Body of pancreas (tissue), 4 donors: ENCODE data around the gene SCN2B.

Source experiments
- POLR2A ChIP-seq, 3 donors: fragments of 450-650 bp; IDR thresholded peaks; one replicate each; pipeline ENCODE4 v1.6.1; 2016; ENCODE audit warnings: antibody characterized with exemption in 3 of 3, mild to moderate bottlenecking in 2 of 3
- TF ChIP-seq, protein P1 (sequence below), 7 experiments: fragments of 450-650 bp in 4 of 7; fragments of 200-600 bp in 3 of 7; sonication (generic) in 3 of 7; IDR thresholded peaks; one replicate each; pipeline ENCODE4 v1.5.1; 2016 to 2019; ENCODE audit warnings: antibody characterized with exemption in 7 of 7

DNA sequence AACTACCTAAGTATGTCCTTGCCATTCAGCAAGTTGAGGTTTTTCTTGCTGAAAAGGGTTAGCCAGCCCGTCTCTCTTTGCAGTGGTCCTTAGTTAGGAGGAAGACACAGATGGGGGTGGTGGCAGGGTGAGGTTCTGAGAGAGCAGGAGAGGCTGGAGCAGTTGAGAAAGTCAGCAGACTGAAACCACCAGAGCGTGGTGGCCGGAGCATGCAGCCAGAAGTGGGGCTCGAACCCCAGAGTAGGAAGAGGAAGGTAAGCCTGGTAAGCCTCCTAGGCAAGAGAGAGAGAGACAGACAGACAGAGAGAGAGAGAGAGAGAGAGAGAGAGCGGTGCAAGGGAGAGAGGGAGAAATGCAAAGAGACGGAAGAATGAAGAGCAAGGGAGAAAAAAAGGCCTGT, 14.7 kb downstream of the SCN2B start:
- TF ChIP-seq, protein P1, sequence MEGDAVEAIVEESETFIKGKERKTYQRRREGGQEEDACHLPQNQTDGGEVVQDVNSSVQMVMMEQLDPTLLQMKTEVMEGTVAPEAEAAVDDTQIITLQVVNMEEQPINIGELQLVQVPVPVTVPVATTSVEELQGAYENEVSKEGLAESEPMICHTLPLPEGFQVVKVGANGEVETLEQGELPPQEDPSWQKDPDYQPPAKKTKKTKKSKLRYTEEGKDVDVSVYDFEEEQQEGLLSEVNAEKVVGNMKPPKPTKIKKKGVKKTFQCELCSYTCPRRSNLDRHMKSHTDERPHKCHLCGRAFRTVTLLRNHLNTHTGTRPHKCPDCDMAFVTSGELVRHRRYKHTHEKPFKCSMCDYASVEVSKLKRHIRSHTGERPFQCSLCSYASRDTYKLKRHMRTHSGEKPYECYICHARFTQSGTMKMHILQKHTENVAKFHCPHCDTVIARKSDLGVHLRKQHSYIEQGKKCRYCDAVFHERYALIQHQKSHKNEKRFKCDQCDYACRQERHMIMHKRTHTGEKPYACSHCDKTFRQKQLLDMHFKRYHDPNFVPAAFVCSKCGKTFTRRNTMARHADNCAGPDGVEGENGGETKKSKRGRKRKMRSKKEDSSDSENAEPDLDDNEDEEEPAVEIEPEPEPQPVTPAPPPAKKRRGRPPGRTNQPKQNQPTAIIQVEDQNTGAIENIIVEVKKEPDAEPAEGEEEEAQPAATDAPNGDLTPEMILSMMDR (IDR thresholded peaks at IDR 0.05): no peak
- TF ChIP-seq POLR2A (IDR thresholded peaks at IDR 0.05): no peak
